GM21723 (cell line): ENCODE results near the gene OR8B4.
A peak's percentile ranks its signal among the peaks of the same experiment; 100 is the strongest.
"Not testable (repeated sequence)": the region's sequence is repeated elsewhere in the genome, so short reads cannot be mapped to it uniquely, and the experiment has no call there.

Experiments used
- ATAC-seq: cut with Tn5 transposase; IDR thresholded peaks from one replicate; pipeline ENCODE4 v1.9.1; 2021; ENCODE audit warnings: mild to moderate bottlenecking, moderate library complexity; ENCODE audit not compliant: unreplicated experiment

Gene OR8B4

DNA sequence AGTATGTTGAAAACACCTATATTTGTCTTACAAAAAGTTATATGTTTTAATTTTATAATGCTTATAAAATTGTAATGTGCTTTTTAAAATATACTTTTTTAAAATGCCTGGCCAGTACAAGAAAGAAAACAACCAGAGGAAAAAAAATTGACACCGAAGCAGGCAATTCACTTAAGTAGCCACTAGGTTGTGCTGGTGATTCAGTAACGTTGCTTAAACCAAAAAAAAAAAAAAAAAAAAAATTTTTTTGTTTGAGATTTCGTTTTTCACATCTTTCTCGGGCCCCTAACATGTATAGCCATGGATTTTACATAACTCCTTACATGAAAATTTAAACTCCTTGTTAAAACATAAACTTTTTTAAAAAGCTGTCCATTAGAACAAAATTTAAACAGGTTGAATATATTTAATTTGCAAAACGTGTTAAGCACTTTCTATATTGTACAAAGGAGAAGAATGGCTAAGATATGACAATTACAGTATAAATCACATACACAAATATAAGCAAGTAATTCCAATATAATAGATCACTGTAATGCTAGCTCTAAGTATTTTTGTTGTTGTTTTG is 9.2 kb downstream of the OR8B4 start:
- no peak for ATAC-seq

DNA sequence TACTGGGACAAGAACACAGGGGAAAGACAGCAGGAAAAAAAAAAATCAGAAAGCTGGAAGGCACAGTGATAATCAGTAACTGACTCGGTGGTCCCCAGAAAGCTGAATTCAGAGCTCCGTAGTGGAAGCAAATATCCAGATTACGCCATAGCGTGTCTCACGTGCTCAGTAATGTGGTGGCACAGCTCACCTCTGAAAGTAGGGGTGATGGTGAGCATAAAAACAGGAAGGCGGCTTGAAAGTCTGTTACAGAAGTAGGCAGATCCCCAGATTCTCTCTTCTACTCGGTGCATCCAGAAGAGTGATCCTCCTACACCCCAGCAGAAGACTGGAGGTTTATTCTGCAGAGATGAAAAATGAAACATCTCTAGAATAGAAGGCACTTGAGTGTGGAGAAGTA is 14.8 kb downstream of the OR8B4 start:
- ATAC-seq = no peak

DNA sequence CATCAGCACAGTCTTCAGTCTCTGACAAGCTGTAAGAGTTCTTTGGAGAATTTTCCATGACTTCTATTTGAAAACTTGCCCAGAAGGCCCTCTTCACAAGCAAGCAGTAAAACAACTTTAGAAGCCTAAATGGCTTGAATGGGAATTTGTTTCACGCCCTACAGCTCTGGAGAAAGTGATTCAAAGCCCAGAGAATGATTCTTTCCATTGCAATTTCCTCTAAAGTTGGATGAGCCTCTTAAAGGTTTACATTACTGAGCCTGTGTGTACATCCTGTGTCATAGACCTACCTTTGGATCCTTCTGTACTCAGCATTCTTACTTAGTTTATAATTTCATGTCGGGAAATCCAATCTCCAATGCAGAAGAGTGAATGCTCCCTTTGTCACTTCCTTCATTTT is 19.1 kb downstream of the OR8B4 start:
- no peak for ATAC-seq

DNA sequence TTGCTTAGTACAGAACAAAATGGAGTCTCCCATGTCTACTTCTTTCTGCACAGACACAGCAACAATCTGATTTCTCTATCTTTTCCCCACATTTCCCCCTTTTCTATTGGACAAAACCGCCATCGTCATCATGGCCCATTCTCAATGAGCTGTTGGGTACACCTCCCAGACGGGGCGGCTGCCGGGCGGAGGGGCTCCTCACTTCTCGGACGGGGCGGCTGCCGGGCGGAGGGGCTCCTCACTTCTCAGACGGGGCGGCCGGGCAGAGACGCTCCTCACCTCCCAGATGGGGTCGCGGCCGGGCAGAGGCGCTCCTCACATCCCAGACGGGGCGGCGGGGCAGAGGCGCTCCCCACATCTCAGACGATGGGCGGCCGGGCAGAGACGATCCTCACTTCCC is 21.5 kb downstream of the OR8B4 start:
- ATAC-seq = not testable (repeated sequence)

DNA sequence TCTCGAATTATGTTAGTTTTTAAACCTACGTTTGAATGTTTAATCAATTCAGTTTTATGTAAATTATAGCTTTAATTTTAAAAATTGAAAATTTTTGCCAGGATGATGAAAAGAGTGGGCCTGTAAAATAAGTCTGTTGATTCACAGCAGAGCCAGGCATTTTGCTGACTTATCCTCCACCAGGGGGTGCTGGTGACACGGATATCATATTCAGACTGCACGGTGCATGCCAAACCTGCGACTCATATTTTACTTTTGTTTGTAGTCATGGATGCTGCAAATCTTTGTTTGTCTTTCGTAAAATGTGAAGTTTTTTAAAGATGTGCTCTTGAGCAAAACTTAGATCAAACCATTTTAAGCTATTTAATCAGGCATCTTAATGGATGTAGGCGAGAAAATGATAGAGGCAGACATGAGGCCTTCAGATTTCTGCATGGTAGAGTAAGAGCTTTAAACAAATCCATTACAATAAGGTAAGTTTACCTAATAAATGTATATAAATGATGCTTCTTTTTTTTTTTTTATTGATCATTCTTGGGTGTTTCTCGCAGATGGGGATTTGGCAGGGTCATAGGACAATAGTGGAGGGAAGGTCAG is 22.2 kb downstream of the OR8B4 start:
- peak; percentile 90 for ATAC-seq

DNA sequence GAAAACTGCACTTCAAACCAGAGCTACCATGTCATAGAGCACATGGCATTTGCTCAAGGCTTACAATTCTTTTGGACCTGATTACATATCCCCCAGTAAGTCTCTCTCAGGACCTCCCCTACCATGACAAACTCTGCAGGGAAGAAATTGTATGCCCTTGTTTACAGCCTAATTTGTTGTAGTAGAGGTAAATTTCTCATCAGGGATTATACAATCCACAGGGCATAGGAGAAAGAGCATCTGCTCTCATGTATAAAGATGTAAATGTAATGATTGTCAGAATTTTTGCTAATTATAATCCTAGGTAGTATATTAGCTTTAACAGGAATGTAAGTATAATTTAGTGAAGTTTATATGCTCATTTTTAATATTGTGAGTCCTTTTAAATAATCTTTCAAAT is 25.7 kb downstream of the OR8B4 start, which contains the start of gene OR8B3:
TSS of gene OR8B3 (minus strand) at position 101 of the 400 bp plus-strand sequence. CDS start 1,673 bp downstream, outside the sequence.
- ATAC-seq = no peak

DNA sequence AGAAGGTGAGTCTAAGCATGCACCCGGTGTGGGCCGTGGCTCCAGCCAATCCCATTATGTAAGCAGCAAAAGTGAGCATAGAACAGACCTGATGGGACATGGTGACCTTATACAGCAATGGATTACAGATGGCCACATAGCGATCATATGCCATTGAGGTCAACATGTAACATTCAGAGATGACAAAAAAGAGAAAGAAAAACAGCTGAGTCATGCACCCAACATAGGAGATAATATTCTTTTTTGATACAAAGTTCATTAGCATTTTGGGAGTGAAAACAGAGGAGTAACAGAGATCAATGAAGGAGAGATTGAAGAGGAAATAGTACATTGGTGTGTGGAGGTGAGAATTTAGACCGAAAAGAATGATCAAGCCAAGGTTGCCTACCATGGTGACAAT is 27.8 kb downstream of the OR8B4 start:
- not testable (repeated sequence) for ATAC-seq

DNA sequence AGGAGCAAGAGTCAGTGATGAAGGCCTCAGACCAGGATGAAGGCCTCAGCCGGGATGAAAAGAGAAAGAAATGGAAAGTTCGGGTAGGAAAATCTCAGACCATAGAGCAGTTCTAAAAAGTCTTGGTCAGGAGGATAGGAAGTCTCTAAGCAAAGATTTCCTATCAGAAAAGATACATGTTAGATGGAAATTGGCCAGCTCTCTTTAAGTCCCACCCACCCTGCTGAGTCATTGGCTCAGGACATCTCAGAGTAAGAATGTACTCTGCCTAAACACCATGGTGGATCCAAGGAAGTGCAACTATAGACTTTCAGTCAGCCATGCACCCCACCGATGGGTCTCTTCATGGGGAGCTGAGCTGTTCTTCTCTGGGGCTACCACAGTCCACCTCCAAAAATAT is 30.3 kb downstream of the OR8B4 start:
- ATAC-seq = no peak

DNA sequence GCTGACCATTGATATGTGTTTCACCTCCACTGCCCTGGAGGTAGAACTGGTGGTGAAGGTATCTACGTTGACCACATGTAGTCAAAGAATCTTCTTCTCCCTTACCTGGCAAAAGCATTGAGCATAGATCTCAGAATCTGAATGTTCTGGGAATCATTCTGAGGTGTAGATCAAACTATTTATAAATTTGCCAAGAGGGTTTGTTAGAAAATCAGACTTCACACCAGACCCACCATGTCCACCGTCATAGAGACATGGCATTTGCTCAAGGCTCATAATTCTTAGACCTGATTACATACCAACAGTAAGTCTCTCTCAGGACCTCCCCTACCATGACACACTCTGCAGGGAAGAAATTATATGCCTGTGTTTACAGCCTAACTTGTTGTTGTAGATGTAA is 40.3 kb downstream of the OR8B4 start, which contains the start of gene OR8B2:
TSS of gene OR8B2 (minus strand) at position 101 of the 400 bp plus-strand sequence. CDS start 1,156 bp downstream, outside the sequence.
- ATAC-seq = no peak

DNA sequence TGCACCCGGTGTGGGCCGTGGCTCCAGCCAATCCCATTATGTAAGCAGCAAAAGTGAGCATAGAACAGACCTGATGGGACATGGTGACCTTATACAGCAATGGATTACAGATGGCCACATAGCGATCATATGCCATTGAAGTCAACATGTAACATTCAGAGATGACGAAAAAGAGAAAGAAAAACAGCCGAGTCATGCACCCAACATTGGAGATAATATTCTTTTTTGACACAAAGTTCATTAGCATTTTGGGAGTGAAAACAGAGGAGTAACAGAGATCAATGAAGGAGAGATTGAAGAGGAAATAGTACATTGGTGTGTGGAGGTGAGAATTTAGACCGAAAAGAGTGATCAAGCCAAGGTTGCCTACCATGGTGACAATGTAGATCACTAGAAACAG is 41.8 kb downstream of the OR8B4 start:
- ATAC-seq = not testable (repeated sequence)

DNA sequence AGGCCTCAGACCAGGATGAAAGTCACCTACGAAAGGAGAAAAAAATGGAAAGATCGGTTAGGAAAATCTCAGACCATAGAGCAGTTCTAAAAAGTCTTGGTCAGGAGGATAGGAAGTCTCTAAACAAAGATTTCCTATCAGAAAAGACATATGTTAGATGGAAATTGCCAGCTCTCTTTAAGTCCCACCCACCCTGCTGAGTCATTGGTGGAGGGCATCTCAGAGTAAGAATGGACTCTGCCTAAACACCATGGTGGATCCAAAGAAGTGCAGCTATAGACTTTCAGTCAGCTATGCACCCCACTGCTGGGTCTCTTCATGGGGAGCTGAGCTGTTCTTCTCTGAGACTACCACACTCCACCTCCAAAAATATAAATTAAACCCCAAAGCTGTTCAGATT is 44.1 kb downstream of the OR8B4 start:
- ATAC-seq = no peak

DNA sequence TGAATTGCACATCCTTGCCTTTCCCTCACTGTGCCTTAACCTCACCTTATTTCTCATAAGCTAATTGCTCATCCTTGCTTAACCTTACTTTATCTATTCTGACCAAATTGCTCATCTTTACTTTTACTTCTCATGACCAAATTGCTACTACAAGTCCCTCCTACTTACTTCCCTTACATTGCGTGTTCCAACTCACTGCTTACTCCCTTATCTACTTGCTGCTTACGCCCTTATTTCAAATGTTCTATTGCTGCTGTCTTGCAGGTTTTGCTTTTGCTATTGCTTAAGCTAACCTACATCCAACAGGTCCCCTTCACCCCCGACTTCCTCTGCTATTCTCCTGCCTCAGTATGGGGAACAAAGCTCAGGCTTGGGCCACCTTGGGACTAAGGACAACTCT is 48.4 kb downstream of the OR8B4 start:
- no peak for ATAC-seq
